Naive thymus-derived CD4-positive, alpha-beta T cell (primary cell): ENCODE data around the gene MICU2. TPM values are rescaled to one million over a fixed set of nuclear protein-coding genes. Genes with fewer than 3 reads are reported as not detected.
A peak's percentile ranks its signal among the peaks of the same experiment; 100 is the strongest.

ENCODE experiments used
- ATAC-seq: fragments of 150-1000 bp; cut with Tn5 transposase; 2 replicates; pipeline ENCODE4 v1.10.0; 2021; ENCODE audit warnings: mild to moderate bottlenecking, moderate library complexity
- CTCF ChIA-PET: fragments of 350-600 bp; sonication (Branson Sonifier 250); formaldehyde crosslinking; loops from one replicate; lab custom pipeline; 2021; ENCODE audit warnings: antibody characterized with exemption; lab: Charles Lee
- POLR2A ChIA-PET: fragments of 350-600 bp; sonication (Branson Sonifier 250); formaldehyde crosslinking; loops from one replicate; lab custom pipeline; 2021; ENCODE audit warnings: antibody characterized with exemption, inconsistent platforms; lab: Charles Lee
- DNase-seq, 9 donors: peaks; one replicate each; pipeline versions ENCODE4 v3.0.0 to v3.0.0-alpha.2; 2020 to 2022; ENCODE audit warnings: mixed read lengths in 1 of 9
- H3K27ac ChIP-seq: one replicate; pipeline ENCODE4 v1.7.0; 2013; ENCODE audit warnings: mild to moderate bottlenecking, low read depth, low read length, moderate library complexity
- H3K27me3 ChIP-seq, 2 donors: one replicate each; pipeline ENCODE4 v1.7.0; 2013; ENCODE audit warnings: low read length in 2 of 2, mild to moderate bottlenecking in 2 of 2, moderate library complexity in 2 of 2; ENCODE audit not compliant: control insufficient read depth in 2 of 2, insufficient read depth in 2 of 2
- H3K36me3 ChIP-seq, 3 experiments: 1 replicate in 2 of 3; 2 replicates in 1 of 3; pipeline ENCODE4 v1.7.0; 2013; ENCODE audit warnings: low read length in 3 of 3, mild to moderate bottlenecking in 3 of 3, moderate library complexity in 1 of 3; ENCODE audit not compliant: insufficient read depth in 3 of 3, control insufficient read depth in 2 of 3
- H3K4me1 ChIP-seq, 2 donors: one replicate each; pipeline ENCODE4 v1.7.0; 2013; ENCODE audit warnings: low read length in 2 of 2, mild to moderate bottlenecking in 2 of 2, moderate library complexity in 1 of 2; ENCODE audit not compliant: control insufficient read depth in 2 of 2, insufficient read depth in 2 of 2
- H3K4me3 ChIP-seq: 2 replicates; pipeline ENCODE4 v1.7.0; 2013; ENCODE audit warnings: mild to moderate bottlenecking, low read length
- H3K9me3 ChIP-seq, 3 experiments: 1 replicate in 2 of 3; 2 replicates in 1 of 3; pipeline ENCODE4 v1.7.0; 2013; ENCODE audit warnings: low read length in 3 of 3; ENCODE audit not compliant: control insufficient read depth in 2 of 3
- H3K27ac Mint-ChIP-seq, 9 donors: one replicate each; pipeline ENCODE4 v1.8.0; 2020 to 2022; ENCODE audit warnings: mixed read lengths in 9 of 9, mild to moderate bottlenecking in 8 of 9, moderate library complexity in 5 of 9, inconsistent platforms in 2 of 9
- H3K27me3 Mint-ChIP-seq, 5 donors: one replicate each; pipeline ENCODE4 v1.8.0; 2021 to 2022; ENCODE audit warnings: mixed read lengths in 5 of 5, mild to moderate bottlenecking in 1 of 5
- H3K36me3 Mint-ChIP-seq, 5 donors: one replicate each; pipeline ENCODE4 v1.8.0; 2020 to 2022; ENCODE audit warnings: mixed read lengths in 5 of 5, mild to moderate bottlenecking in 3 of 5, inconsistent platforms in 1 of 5
- H3K4me1 Mint-ChIP-seq, 7 donors: one replicate each; pipeline ENCODE4 v1.8.0; 2020 to 2022; ENCODE audit warnings: mixed read lengths in 7 of 7, mild to moderate bottlenecking in 3 of 7, inconsistent platforms in 1 of 7
- H3K4me3 Mint-ChIP-seq, 10 donors: one replicate each; pipeline ENCODE4 v1.8.0; 2020 to 2022; ENCODE audit warnings: mild to moderate bottlenecking in 10 of 10, mixed read lengths in 10 of 10, moderate library complexity in 6 of 10, inconsistent platforms in 2 of 10
- H3K9me3 Mint-ChIP-seq, 11 donors: one replicate each; pipeline ENCODE4 v1.8.0; 2020 to 2022; ENCODE audit warnings: mixed read lengths in 11 of 11, mild to moderate bottlenecking in 4 of 11, inconsistent platforms in 1 of 11, moderate library complexity in 1 of 11
- intact Hi-C, 2 donors: fragments of 100-400 bp; cut with micrococcal nuclease; formaldehyde crosslinking; loops; one replicate each; pipeline ENCODE4 v1.15.1; 2023
- polyA plus RNA-seq, 2 donors: library from polyadenylated mRNA; unstranded; fragments of 300-500 nt; fragmentation: Illumina TruSeq; gene quantifications; one replicate each; pipeline ENCODE4 v1.2.3, GENCODE V29; 2021
- total RNA-seq, 6 experiments: library from RNA in 5 of 6; stranded (reverse) in 5 of 6; gene quantifications; 1 replicate in 5 of 6; 2 replicates in 1 of 6; pipeline ENCODE4 v1.2.3 and lab custom pipeline; 2021 to 2026

MICU2 gene
- total and polyA plus RNA-seq, 7 experiments from 2014 or later: 30.6 to 45.6 (median 37.5) TPM

DNA sequence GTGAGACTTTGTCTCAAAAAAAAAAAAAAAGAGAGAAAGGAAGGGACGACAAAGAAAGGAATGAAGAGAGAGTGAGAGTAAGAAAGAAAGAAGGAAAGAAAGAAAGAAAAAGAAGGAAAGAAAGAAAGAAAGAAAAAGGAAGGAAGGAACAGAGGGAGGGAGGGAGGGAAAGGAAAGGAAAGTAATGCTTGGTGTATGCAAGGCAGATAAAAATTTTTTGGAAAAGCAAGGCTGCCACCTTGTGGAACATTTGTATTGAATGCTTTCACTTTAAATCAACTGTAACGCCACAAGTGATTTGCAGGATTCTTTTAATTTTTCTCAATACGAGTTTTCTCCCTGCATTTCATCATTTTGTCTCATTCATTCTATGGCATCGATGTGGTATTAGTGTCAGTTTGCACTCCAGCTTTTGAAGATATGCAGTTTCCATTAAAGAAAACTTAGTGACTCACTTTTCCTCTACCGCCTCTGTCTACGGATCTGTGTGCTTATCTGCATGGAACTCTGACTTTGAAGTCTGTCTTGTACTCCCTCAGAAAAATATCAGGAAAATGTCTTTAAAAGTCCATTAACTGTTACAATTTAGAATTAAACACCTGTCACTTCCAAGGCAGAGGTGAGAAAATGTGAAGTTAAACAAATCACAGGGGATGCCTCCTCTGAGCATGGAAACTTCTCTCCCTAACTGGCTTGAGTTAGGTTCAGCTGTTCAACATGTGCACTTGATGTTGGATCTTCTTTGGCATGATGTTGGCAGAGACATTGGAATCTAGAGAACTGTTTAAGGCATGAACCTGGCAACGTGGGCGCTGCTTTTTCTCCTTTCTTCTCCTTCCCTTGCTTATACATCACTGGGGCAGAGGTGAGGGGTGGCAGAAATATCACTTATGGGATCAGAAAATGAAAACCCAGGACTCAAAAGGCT, 124.8 kb downstream of the MICU2 start:
- ATAC-seq (peak; percentile 72), DNase-seq (peak in 7 of 9 donors; percentile 38 to 72 (median 63))
- H3K4me3 Mint-ChIP-seq: peak overlapping the region in 6 of 10 donors; percentile 4 to 64 (median 34)

DNA sequence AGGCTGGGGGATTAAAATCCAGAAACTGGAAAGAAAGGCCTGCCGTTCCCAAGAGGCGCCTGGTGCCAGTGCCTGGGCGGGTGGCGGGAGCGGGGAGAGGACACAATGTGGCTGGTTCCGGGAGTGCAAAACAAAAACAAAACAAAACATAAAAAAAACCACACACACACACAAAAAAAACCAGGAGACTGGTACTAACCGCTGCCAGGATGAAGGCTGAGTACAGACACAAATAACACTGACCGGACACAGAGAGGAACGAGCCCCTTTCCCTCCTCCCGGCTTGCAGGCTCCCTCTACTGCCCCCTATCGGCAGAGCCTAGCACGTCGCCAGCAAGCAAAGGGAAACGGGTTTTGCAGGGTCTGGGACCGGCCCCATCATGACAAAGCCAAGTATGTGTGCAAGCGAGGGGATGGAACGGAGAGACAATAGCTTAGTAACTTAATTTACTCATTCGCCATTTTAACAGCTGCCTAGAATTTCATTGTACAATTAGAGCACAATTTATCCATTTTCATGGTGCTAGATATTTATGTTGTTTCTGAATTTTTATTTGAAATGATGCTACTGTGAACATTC, 127.0 kb downstream of the MICU2 start:
- H3K4me3 Mint-ChIP-seq: peak overlapping the region; percentile 74 to 87 (median 82)

More for the DNA sequence above, 124.8 kb downstream of the MICU2 start:
- H3K4me3 ChIP-seq: no peak overlapping the region
- no peaks in the 10 kb centered on the region for H3K9me3 ChIP-seq
- no peak overlapping the region for H3K27ac ChIP-seq
- CTCF ChIA-PET: interaction anchor here (0.6 to 7.0 kb wide), 7 partner anchors 19 to 1316 kb away, joined by 3 to 71 read pairs (median 3); no protein-coding TSS in a partner anchor
- no peaks in the 10 kb centered on the region for H3K36me3 ChIP-seq
- POLR2A ChIA-PET: interaction anchor here (1.6 kb wide), 1 partner anchor 182 kb away, joined by 6 read pairs; no protein-coding TSS in a partner anchor
- Mint-ChIP-seq H3K36me3 (no peaks in the 10 kb centered on the region), H3K9me3 (peaks cover 0 to 3% (median 0%) of the 10 kb centered on the region in 11 donors), H3K27ac (peak overlapping the region in 1 of 9 donors; percentile 51), H3K27me3 (peaks cover 0 to 5% (median 0%) of the 10 kb centered on the region in 5 donors), H3K4me1 (peaks cover 7 to 17% (median 11%) of the 10 kb centered on the region in 7 donors)
- H3K27me3 ChIP-seq: no peaks in the 10 kb centered on the region
- intact Hi-C loops: loop anchor here (1.0 to 10.0 kb wide), 11 partner anchors 80 to 1297 kb away; partner anchors contain the start of gene MICU2 (in 1 of the 2)
- no peaks in the 10 kb centered on the region for H3K4me1 ChIP-seq

DNA sequence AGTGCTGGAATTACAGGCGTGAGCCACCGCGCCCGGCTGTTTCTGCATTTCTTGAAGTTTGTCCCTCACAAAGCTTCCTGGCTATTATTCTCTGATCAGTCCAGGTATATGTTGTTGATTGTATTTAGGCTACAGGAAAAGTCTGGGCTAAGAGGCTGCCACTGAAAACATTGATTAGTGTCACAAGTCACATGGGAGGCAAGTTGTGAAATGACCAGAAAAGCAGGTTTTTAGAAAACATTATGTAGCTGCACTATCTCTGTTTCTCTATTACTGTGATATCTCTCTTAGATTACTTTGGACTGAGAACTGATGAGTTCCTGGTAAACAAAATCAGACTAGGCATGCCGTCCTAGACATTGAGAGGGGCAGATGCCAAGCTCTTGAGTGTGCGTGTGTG, 128.9 kb downstream of the MICU2 start:
- Mint-ChIP-seq H3K4me1 (peaks cover 7 to 17% (median 11%) of the 10 kb centered on the region in 7 donors), H3K27ac (no peak overlapping the region), H3K9me3 (peaks cover 0 to 19% (median 3%) of the 10 kb centered on the region in 11 donors), H3K4me3 (no peak overlapping the region), H3K36me3 (peaks cover 0 to 8% (median 0%) of the 10 kb centered on the region in 5 donors), H3K27me3 (peaks cover 0 to 8% (median 0%) of the 10 kb centered on the region in 5 donors)
- Histone ChIP-seq H3K36me3 (no peaks in the 10 kb centered on the region), H3K9me3 (no peaks in the 10 kb centered on the region), H3K4me3 (no peak overlapping the region), H3K4me1 (no peaks in the 10 kb centered on the region), H3K27ac (no peak overlapping the region), H3K27me3 (no peaks in the 10 kb centered on the region)
- ATAC-seq (no peak), DNase-seq (no peak)
- ChIA-PET POLR2A (no interaction called here), CTCF (interaction anchor here (0.7 to 7.0 kb wide), 2 partner anchors 178 to 362 kb away, joined by 3 to 71 read pairs; no protein-coding TSS in a partner anchor)
- intact Hi-C loops: loop anchor here (5.0 to 10.0 kb wide), 4 partner anchors 78 to 1293 kb away; partner anchors contain the start of gene MICU2 (in 1 of the 2)

More for the DNA sequence above, 127.0 kb downstream of the MICU2 start:
- H3K36me3 Mint-ChIP-seq: peaks cover 0 to under 1% (median 0%) of the 10 kb centered on the region in 5 donors
- peaks cover 0 to 5% (median 0%) of the 10 kb centered on the region in 5 donors for H3K27me3 Mint-ChIP-seq
- Histone ChIP-seq H3K27me3 (no peaks in the 10 kb centered on the region), H3K36me3 (no peaks in the 10 kb centered on the region), H3K4me1 (no peaks in the 10 kb centered on the region), H3K9me3 (no peaks in the 10 kb centered on the region), H3K27ac (peak overlapping the region; percentile 24), H3K4me3 (peak overlapping the region; percentile 50)
- intact Hi-C loops: loop anchor here (1.0 to 10.0 kb wide), 7 partner anchors 18 to 1295 kb away; partner anchors contain the start of genes MRPL57 (in 2 of the 2), SKA3 (in 2 of the 2), ZDHHC20 (in 2 of the 2) and MICU2 (in 1 of the 2)
- peak; percentile 59 to 82 (median 65) for DNase-seq
- H3K4me1 Mint-ChIP-seq: peaks cover 7 to 17% (median 11%) of the 10 kb centered on the region in 7 donors
- ChIA-PET CTCF (interaction anchor here (0.6 to 7.0 kb wide), 22 partner anchors 9 to 1430 kb away, joined by 3 to 71 read pairs (median 4); partner anchors contain the start of genes MRPL57, SKA3 and ZDHHC20), POLR2A (interaction anchor here (0.5 to 1.6 kb wide), 4 partner anchors 18 to 672 kb away, joined by 3 to 6 read pairs (median 4); partner anchors contain the start of gene ZDHHC20)
- peak overlapping the region in 8 of 9 donors; percentile 22 to 86 (median 58) for H3K27ac Mint-ChIP-seq
- peaks cover 0 to 4% (median 0%) of the 10 kb centered on the region in 11 donors for H3K9me3 Mint-ChIP-seq
- peak; percentile 94 for ATAC-seq

DNA sequence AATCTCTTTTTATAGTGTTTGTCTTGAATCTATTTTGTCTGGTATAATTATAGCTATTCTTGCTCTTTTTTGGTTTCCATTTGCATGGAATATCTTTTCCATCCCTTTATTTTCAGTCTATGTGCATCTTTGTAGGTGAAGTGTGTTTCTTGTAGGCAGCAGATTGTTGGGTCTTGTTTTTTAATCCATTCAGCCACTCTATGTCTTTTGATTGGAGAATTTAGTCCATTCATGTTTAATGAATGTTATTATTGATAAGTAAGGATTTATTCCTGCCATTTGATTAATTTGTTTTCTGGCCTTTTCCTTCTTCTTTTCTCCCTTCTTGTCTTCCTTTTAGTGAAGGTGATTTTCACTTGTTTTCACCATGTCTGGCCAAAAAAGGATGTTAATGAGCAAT, 133.2 kb downstream of the MICU2 start:
- POLR2A ChIA-PET: no interaction called here
- no peak overlapping the region for H3K4me3 Mint-ChIP-seq
- no peaks in the 10 kb centered on the region for H3K27me3 ChIP-seq
- H3K4me3 ChIP-seq: no peak overlapping the region
- H3K27ac Mint-ChIP-seq: no peak overlapping the region
- H3K9me3 ChIP-seq: no peaks in the 10 kb centered on the region
- H3K27me3 Mint-ChIP-seq: peaks cover 0 to 25% (median 0%) of the 10 kb centered on the region in 5 donors
- CTCF ChIA-PET: no interaction called here
- H3K4me1 Mint-ChIP-seq: no peaks in the 10 kb centered on the region
- H3K9me3 Mint-ChIP-seq: peaks cover 0 to 19% (median 3%) of the 10 kb centered on the region in 11 donors
- ATAC-seq (no peak), DNase-seq (no peak)
- H3K36me3 ChIP-seq: no peaks in the 10 kb centered on the region
- intact Hi-C loops: loop anchor here in 1 of 2 donors (10.0 kb wide), 1 partner anchor 646 kb away; no protein-coding TSS in a partner anchor
- peaks cover 0 to 8% (median 0%) of the 10 kb centered on the region in 5 donors for H3K36me3 Mint-ChIP-seq
- H3K27ac ChIP-seq: no peak overlapping the region
- H3K4me1 ChIP-seq: no peaks in the 10 kb centered on the region

DNA sequence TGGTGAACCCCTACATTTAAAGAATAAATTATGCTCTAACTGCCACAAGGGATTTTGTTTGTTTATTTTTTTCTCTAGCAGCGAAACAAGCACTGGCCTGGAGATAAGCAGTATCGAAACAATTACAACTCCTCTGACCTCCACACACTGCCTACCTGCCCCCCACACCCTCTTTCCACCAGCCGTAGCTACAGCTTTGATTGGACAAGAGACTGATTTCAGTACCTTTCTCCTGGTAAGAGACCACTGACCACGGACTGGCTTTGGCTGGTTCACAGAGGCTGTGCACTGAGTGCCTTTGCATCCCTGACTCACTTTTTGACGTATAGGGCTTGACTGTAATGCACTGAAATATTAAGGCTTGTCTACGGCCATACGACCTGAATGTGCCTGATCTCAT, 137.4 kb downstream of the MICU2 start:
- H3K4me1 ChIP-seq: no peaks in the 10 kb centered on the region
- Mint-ChIP-seq H3K36me3 (peaks cover 0 to 2% (median 0%) of the 10 kb centered on the region in 5 donors), H3K27me3 (peaks cover 0 to 31% (median 0%) of the 10 kb centered on the region in 5 donors), H3K9me3 (peaks cover 0 to 10% (median 2%) of the 10 kb centered on the region in 11 donors), H3K27ac (no peak overlapping the region), H3K4me3 (no peak overlapping the region), H3K4me1 (no peaks in the 10 kb centered on the region)
- no peak for ATAC-seq
- no peak for DNase-seq
- intact Hi-C loops: no loop called here
- H3K36me3 ChIP-seq: no peaks in the 10 kb centered on the region
- POLR2A ChIA-PET: no interaction called here
- no peak overlapping the region for H3K27ac ChIP-seq
- H3K9me3 ChIP-seq: no peaks in the 10 kb centered on the region
- H3K4me3 ChIP-seq: no peak overlapping the region
- CTCF ChIA-PET: no interaction called here
- no peaks in the 10 kb centered on the region for H3K27me3 ChIP-seq

DNA sequence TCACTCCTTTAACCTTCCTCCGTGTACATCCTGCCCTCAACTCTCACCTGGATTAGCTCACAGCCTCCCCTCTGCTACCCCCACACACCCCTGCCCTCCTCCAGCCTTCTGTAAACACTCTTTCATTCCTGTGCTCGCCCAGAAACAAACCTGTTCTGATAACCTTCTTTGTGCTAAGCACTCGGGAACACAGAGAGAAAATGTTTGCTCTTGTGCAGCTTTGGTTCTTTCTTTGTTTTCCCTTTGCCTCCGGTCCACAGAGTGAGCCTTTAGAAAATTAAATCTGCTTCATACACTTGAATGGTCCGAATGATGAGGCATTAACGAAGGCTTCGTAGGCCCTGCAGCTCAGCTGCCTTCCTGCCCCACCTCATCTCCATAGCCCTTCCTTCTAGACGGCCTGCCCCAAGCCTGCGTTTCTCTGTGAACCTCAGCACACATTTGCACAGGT, 138.2 kb downstream of the MICU2 start:
- Mint-ChIP-seq H3K4me3 (no peak overlapping the region), H3K36me3 (no peaks in the 10 kb centered on the region), H3K4me1 (peaks cover 0 to under 1% (median 0%) of the 10 kb centered on the region in 7 donors), H3K27me3 (peaks cover 0 to 27% (median 0%) of the 10 kb centered on the region in 5 donors), H3K9me3 (peaks cover 0 to 3% (median 1%) of the 10 kb centered on the region in 11 donors), H3K27ac (peak overlapping the region in 1 of 9 donors; percentile 28)
- no peak overlapping the region for H3K27ac ChIP-seq
- no peaks in the 10 kb centered on the region for H3K36me3 ChIP-seq
- DNase-seq (no peak), ATAC-seq (no peak)
- ChIA-PET POLR2A (interaction anchor here (1.1 kb wide), 1 partner anchor 138 kb away, joined by 3 read pairs; no protein-coding TSS in a partner anchor), CTCF (no interaction called here)
- no peaks in the 10 kb centered on the region for H3K27me3 ChIP-seq
- H3K9me3 ChIP-seq: no peaks in the 10 kb centered on the region
- intact Hi-C loops: no loop called here
- no peak overlapping the region for H3K4me3 ChIP-seq
- H3K4me1 ChIP-seq: no peaks in the 10 kb centered on the region
